GM18526 (cell line): ENCODE results near the gene NOP53.

Experiments
- POLR2A ChIP-seq: IDR thresholded peaks from 3 replicates; pipeline ENCODE4 v1.6.1; 2011; ENCODE audit not compliant: insufficient read length; ENCODE audit errors: extremely low read depth

Gene NOP53

DNA sequence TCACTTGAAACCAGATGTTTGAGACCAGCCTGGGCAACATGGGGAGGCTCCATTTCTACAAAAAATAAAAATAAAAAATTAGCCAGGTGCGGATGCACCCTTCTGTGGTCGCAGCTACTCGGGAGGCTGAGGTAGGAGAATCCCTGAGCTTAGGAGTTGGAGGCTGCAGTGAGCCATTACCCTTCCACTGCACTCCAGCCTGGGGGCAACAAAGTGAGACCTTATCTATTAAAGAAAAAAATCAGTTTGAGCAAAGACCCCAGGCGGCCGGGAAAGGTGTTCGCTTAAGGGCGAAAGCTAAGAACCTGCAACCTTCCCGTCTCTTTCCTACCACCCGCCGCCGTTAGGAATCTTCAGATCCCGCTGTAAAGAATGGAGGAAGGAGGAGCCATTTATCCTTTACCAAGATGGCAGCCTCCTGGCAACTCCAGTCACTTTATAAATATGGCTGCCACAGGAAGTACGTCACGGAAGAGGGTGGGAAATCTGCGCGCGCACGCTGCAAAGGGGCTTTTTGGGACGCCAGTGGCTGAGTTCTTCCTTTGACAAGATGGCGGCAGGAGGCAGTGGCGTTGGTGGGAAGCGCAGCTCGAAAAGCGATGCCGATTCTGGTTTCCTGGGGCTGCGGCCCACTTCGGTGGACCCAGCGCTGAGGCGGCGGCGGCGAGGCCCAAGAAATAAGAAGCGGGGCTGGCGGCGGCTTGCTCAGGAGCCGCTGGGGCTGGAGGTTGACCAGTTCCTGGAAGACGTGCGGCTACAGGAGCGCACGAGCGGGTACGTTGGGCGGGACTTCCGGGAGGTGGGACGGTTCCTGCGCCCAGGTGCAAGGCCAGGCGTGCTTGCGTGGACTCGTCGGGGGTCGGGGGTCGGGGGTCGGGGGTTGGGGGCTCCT lies at the start of gene NOP53:
TSS of gene NOP53 (plus strand) at position 537 of the 892 bp plus-strand sequence. CDS start at position 551, 14 bp downstream.
- TF ChIP-seq POLR2A = peak; percentile 93

DNA sequence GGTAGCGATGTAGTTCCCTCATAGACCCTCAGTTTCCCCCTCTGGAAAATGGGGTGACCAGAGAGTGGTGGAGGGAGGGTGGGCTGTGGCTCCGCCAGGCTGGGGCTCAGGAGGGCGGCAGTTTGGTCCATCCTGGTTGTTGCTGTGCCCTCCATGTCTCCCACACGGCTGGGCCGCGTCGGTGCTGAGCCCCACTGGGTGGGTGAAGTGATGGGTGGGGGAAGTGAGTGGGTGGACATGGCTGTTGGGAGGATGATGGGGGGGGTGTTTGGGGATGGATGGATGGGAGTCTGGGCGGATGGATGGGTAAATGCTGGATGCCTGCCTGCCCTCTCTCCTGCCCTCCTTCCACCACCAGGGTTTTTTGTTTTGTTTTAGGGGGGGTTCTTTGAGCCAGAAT lies 48.7 kb upstream of the NOP53 start:
- TF ChIP-seq POLR2A = no peak

DNA sequence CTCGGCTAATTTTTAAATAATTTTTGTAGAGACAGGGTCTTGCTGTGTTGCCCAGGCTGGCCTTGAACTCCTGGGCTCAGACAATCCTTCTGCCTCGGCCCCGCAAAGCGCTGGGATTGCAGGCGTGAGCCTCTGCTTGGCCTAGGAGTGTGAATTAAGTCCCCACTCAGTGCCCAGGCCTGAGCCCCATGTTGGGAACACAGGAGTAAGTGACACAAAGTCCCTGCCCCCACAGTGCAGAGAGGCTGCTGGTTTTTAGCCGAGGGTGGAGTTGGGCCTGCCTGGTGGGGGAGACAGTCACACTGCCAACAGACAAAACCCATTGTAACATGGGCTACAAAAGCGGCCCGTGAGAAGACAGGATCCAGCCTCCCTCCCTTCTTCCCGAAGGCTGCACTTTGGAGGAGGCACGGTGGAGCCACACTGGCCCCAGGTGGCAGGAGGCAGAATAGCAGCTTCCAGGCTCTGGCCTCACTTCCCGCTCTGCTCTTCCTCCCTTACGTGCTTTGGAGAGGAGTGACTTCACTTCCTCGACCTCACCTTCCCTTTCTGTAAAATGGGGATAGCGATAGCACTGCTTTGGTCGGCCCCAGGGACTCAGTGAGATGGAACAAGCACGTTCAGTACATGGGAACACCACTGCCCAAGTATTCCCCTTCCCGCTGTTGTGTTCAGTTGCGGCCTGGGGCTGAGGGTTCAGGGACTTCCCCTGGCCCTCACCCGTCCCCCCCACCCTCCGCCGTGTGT lies 47.3 kb upstream of the NOP53 start:
- TF ChIP-seq POLR2A = no peak

DNA sequence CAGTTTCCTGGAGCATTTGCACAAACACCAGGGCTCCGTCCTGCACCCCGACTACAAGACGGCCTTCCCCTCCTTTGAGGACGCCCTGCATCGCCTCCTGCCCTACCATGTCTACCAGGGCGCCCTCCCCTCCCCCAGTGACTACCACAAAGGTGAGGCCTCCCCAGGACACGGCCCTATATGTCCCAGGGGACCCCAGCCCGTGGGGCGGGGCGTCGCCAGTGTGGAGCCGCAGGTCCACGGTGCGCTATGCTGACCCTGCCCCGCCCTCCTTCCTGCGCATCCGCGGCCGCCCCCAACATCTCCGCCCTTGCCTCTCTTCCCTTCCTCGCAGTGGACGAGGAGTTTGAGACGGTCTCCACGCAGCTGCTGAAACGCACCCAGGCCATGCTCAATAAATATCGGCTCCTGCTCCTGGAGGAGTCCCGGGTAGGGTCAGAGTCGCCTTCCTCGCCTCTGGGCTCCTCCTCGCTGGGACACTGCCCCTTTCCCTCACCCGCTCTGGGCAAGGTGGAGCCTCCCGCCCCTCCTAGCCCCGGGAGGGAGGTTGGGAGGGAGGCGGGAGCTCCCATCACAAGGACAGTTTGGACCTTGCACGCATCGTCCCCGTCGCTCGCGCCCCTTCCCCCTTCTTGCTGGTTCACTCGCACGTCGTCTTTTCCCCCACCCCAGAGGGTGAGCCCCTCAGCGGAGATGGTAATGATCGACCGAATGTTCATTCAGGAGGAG lies 46.6 kb upstream of the NOP53 start:
- TF ChIP-seq POLR2A = no peak

DNA sequence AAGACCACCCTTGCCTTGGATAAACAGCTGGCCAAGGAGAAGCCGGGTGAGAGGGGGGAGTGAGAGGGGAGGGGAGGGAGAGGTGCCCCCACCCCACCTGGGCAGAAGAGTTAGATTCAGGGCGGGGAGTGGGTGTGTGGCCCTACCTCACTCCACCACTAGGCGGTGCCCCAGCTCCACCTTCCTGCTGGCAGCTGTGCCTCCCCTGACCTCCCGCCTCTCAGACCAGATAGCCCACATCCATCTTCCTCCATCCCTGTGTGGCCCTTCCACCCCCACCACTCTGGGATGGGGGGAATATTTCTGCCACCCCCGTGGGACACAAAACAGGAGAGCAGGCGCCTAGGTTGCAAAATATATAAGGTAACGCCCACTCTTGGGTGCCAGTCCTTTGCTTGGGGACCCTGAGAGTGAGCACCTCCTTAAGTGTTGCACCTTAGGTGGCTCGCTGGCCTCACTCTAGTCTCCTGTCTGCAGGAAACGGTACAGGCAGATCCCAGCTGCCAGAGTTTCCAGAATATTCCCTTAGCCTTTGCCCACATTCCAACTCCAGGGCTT lies 45.9 kb upstream of the NOP53 start:
- TF ChIP-seq POLR2A = no peak

DNA sequence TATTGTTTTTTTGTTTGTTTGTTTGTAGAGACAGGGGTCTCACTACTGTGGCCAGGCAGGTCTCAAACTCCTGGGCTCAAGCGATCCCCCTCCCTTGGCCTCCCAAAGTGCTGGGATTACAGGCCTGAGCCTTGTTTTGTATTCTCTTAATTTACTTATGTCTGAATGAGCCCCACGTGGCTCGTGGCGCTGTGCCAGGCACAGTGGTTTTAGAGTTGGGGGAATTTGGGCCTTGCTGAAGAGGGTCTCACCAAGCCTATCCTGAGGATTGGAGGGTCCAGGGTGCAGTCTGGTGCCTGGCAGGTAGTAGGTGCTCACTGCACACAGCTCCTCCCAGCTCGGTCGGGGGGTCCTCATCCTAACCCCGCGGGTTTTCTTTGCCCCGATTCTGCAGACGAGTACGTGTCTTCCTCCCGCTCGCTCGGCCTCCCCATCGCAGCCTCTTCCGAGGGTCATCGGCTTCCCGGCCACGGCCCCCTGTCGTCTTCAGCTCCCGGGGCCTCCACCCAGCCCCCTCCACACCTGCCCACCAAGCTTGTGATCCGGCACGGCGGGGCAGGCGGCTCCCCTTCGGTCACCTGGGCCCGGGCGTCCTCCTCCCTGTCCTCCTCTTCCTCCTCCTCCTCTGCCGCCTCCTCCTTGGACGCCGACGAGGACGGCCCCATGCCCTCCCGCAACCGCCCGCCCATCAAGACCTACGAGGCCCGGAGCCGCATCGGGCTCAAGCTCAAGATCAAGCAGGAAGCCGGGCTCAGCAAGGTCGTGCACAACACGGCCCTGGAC lies 44.2 kb upstream of the NOP53 start:
- no peak for TF ChIP-seq POLR2A

DNA sequence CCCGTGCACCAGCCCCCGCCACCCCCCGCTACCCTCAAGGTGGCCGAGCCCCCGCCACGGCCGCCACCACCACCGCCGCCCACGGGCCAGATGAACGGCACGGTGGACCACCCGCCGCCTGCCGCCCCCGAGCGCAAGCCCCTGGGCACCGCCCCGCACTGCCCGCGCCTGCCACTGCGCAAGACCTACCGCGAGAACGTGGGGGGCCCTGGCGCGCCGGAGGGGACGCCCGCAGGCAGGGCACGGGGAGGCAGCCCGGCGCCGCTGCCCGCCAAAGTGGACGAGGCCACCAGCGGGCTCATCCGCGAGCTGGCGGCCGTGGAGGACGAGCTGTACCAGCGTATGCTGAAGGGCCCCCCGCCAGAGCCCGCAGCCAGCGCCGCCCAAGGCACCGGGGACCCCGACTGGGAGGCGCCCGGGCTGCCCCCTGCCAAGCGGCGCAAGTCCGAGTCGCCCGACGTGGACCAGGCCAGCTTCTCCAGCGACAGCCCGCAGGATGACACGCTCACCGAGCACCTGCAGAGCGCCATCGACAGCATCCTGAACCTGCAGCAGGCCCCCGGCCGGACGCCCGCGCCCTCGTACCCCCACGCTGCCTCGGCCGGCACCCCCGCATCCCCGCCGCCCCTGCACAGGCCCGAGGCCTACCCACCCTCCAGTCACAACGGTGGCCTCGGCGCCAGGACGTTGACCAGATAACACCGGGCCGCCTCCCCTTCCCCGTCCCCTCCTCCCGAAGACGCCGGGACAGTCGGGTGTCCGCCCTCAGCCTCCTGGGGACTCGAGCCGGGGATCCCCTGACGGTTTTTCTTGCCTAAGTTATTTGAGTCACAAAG lies 43.4 kb upstream of the NOP53 start:
- TF ChIP-seq POLR2A = no peak

DNA sequence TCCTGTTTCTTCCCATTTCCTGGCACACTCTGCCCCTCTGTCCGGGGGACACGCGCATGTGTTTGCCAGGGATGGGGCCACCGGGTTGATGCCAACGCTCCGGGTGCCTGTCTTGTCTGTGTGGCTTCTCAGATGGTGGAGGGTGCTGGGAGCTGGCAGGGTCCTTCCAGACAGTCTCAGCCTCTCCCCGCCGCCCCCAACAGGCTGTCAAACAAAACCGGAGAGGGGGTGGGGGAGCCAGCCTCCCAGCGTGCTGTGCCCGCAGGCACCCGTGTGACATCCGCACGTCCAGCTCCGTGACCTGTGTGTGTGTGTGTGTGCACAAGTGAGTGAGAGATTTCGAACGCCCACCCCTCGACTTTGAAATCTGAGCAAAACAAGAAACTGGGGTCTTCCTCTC lies 42.7 kb upstream of the NOP53 start:
- no peak for TF ChIP-seq POLR2A

DNA sequence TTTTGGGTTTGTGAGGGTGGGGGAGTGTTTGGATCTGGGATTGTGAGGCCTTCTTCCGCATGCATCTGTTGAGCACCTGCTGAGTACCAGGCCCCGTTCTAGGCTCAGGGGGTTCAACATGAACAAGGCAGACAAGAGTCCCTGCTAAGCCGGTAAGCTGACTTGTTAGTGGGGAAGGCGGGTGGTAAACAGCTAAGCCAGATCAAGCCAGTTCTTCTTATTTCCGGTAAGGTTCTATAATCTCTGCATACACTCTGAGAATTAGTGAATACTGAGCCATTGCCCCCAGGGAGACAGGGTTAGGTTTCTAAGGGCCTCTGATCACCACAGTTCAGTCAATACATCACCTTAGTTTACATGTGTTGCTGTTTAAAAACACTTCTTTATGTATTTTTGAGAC lies 42.0 kb upstream of the NOP53 start:
- no peak for TF ChIP-seq POLR2A

DNA sequence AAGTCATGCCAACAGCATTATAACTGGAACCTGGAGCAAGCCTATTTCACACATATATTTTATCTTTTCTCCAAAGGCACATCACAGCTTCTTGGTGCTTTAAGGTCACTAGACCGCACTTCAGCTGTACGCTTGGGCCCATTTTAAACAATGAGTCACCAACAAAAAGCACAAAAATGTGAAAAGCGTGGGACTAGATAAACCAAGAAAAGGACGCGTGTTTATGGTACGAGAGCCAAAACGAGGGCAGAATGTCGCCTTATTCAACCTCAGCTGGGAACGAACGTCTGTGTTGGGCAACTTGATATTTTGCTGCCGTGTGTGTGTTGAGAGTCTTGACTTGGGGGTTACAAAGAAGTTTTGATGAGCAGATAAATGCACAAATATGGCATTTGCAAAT lies 41.3 kb upstream of the NOP53 start:
- TF ChIP-seq POLR2A = no peak

DNA sequence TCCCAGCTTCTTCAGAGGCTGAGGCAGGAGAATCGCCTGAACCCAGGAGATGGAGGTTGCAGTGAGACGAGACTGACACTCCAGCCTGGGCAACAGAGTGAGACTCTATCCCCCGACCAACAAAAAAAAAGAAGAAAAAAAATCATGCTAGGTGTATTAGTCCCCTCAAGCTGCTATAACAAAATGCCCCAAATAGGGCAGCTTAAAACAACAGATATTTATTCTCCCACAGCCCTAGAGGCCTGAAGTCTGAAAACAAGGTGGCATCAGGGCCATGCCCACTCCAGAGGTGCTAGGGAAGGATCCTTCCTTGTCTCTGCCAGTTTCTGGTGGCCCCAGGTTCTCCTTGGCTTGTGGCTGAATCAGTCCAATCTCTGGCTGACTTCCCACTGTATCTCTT lies 40.7 kb upstream of the NOP53 start:
- TF ChIP-seq POLR2A = no peak

DNA sequence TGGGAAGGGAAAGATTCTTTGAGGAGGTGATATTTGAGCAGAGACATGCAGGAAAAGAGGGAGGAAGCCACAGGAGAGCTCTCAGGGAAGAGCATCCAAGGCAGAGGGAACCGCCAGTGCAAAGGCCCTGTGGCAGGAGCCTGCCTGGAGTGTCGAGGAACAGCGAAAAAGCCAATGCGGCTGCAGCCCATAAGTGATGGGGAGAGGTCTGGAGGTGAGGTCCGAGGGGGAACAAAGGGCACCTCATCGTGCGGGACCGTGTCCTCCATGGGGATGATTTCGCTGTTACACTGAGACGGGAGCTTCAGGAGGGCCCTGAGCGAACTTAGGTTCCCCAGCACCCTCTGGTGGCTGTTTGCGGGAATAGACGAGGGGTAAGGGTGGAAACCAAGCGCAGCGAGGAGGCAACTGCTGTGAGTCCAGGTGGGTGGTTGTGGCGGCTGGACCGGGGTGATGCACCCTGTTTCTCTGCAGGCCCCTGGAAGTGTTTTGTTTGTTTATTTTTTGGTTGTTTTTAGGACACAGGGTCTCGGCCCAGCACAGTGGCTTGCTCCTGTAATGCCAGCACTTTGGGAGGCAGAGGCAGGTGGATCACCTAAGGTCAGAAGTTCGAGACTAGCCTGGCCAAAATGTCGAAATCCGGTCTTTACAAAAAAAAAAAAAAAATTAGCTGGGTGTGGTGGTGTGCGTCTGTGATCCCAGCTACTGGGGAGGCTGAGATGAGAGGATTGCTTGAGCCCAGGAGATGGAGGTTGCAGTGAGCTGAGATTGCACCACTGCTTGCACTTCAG lies 38.0 kb upstream of the NOP53 start:
- TF ChIP-seq POLR2A = no peak

DNA sequence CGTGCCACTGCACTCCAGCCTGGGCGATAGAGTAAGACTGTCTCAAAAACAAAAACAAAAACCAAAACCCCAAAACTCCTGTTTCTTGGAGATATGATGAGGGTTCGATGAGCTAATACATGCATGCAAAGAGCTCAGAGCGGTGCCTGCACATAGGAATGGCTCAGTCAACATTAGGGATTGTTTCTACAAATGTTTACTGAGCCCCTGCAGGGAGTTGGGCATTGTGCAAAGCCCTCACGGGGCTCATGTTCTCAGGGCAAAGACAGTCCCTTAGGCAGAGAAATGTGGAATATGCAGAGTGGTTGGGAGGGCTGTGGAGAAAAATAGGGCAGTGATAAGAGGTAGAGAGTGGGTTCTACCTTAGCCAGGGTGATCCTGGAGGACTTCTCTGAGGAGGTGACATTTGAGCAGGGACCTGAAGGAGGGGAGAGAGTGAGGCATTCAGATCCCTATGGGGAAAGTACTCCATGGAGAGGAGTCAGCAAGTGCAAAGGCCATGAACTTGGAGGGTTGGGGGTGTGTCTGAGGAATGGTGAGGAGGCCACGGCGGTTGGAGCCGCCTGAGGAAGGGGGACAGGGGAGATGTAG lies 33.6 kb upstream of the NOP53 start:
- TF ChIP-seq POLR2A = no peak
